Stimulated activated memory B cell treated with anti-CD40 and anti-IgM and Interleukin-4, amounts not matched to agents 10 μg/mL and 1 μg/mL and 100 μg/mL, for 72 hours (primary cell): ENCODE data around the gene CLDN6.

Experiments
- ATAC-seq: fragments of 150-1000 bp; cut with Tn5 transposase; 2 replicates; pipeline ENCODE4 v1.10.0; 2021
- H3K27ac Mint-ChIP-seq: one replicate; pipeline ENCODE4 v1.8.0; 2022; ENCODE audit warnings: mild to moderate bottlenecking, mixed read lengths
- H3K27me3 Mint-ChIP-seq: one replicate; pipeline ENCODE4 v1.8.0; 2022; ENCODE audit warnings: mixed read lengths
- H3K36me3 Mint-ChIP-seq: one replicate; pipeline ENCODE4 v1.8.0; 2022; ENCODE audit warnings: mixed read lengths
- H3K4me1 Mint-ChIP-seq: one replicate; pipeline ENCODE4 v1.8.0; 2022; ENCODE audit warnings: mixed read lengths
- H3K4me3 Mint-ChIP-seq: one replicate; pipeline ENCODE4 v1.8.0; 2022; ENCODE audit warnings: mild to moderate bottlenecking, moderate library complexity, mixed read lengths
- H3K9me3 Mint-ChIP-seq: one replicate; pipeline ENCODE4 v1.8.0; 2022; ENCODE audit warnings: mixed read lengths

CLDN6 gene

GRCh38 chr16:3038896-3039295 lies 20.9 kb upstream of the CLDN6 start:
- Mint-ChIP-seq H3K27ac (no peak overlapping the region), H3K27me3 (peaks cover 82% of the 10 kb centered on the region), H3K4me3 (no peak overlapping the region), H3K4me1 (peaks cover 12% of the 10 kb centered on the region), H3K9me3 (no peaks in the 10 kb centered on the region), H3K36me3 (no peaks in the 10 kb centered on the region)
- ATAC-seq, result no peak

DNA sequence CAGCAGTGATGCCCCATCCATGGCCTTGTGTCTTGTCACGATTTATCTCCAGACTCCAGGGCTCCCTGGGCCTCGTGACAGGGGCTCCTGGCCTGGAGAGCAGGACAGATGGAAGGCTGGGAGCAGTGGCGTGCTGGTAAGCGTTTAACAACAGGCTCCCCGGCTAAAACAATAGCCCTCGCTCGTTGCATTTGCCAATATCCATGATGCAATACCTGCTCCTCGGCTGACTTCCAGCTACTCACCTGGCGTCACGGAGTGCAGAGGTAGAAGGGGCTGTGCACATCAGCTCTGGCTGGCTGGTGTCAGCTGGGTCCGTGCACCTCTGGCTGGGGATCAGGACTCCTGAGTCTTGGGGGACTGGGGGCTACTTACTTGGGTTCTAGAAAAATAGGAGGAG lies 20.3 kb upstream of the CLDN6 start:
- Mint-ChIP-seq H3K4me1 (peaks cover 12% of the 10 kb centered on the region), H3K27me3 (peaks cover 82% of the 10 kb centered on the region), H3K4me3 (no peak overlapping the region), H3K36me3 (no peaks in the 10 kb centered on the region), H3K9me3 (no peaks in the 10 kb centered on the region), H3K27ac (no peak overlapping the region)
- ATAC-seq, result no peak

DNA sequence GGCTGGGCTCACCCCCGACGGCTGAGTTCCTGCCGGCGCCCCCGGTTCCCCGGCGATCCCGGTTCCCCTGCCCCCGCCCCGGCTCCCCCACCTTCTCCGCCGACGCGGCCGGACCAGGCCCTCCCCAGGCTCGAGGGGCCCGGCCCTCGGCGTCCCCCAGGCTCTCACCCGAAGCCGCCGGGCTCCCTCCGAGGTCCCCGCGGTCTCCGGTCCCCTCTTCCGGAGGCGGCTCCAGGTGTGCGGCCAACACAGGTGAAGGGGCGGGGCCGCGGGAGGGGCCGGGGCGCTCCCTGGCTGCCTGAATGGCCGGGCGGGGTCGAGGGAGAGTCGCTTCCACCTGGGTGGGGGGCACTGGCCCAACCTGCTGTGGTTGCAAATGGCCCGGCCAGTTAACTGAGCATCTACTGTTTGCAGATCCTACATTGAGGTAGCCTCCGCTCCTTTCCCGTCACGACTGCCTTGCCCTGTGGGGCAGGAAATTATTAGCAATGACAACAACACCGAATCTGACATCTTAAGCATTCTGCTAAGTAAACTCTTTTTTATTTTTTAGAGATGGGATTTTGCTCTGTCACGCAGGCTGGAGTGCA lies 18.8 kb upstream of the CLDN6 start, which contains the start of gene BICDL2:
BICDL2 (minus strand) TSS at position 219 of the 590 bp plus-strand sequence. CDS start 1,448 bp downstream, outside the sequence.
- peaks cover 12% of the 10 kb centered on the region for H3K4me1 Mint-ChIP-seq
- ATAC-seq, result peak; percentile 10
- H3K27me3 Mint-ChIP-seq, result peaks cover 89% of the 10 kb centered on the region
- H3K4me3 Mint-ChIP-seq, result peak within 1 kb of the TSS; percentile 28
- H3K27ac Mint-ChIP-seq, result peak within 1 kb of the TSS; percentile 25
- H3K9me3 Mint-ChIP-seq, result no peaks in the 10 kb centered on the region
- no peaks in the 10 kb centered on the region for H3K36me3 Mint-ChIP-seq

DNA sequence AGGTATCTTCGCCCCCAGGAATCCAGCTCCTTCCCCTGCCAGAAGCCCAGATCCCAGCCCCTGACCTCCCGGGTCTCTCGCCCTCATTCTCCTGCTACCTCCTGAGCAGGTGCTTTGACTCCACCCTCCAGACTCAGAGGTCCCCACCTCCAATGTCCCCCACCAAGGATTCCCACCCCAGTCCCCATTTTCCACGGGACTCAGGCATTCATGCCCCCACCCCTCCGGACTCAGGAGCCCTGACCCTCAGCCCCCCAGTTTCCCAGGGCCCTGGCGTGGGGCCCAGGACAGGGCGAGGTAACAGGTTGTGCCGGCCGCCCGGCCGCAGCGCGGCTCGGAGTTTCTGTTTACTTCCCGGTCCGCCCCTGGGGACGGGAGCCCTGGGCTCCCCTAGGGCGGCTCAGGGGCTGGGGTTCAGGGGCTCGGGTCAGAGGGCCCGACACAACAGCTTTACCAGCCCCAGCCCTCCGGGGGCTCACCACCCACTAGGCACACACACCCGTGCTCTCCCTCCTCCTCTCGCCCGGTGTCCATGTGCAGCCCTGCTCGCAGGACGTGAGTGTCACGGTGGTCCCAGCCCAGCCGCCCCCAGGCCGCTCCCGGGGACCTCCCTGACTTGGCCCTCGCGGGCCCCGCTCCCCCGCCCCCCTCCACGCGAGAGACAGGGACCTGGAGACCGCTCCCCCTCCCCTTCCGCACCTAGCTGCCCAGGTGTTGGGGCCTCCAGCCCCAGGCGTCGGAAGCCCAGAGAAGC lies 18.2 kb upstream of the CLDN6 start:
- H3K4me1 Mint-ChIP-seq, result peaks cover 12% of the 10 kb centered on the region
- H3K27ac Mint-ChIP-seq, result peak overlapping the region; percentile 25
- peak; percentile 37 for ATAC-seq
- H3K36me3 Mint-ChIP-seq, result no peaks in the 10 kb centered on the region
- H3K27me3 Mint-ChIP-seq, result peaks cover 94% of the 10 kb centered on the region
- H3K4me3 Mint-ChIP-seq, result peak overlapping the region; percentile 28
- H3K9me3 Mint-ChIP-seq, result no peaks in the 10 kb centered on the region

DNA sequence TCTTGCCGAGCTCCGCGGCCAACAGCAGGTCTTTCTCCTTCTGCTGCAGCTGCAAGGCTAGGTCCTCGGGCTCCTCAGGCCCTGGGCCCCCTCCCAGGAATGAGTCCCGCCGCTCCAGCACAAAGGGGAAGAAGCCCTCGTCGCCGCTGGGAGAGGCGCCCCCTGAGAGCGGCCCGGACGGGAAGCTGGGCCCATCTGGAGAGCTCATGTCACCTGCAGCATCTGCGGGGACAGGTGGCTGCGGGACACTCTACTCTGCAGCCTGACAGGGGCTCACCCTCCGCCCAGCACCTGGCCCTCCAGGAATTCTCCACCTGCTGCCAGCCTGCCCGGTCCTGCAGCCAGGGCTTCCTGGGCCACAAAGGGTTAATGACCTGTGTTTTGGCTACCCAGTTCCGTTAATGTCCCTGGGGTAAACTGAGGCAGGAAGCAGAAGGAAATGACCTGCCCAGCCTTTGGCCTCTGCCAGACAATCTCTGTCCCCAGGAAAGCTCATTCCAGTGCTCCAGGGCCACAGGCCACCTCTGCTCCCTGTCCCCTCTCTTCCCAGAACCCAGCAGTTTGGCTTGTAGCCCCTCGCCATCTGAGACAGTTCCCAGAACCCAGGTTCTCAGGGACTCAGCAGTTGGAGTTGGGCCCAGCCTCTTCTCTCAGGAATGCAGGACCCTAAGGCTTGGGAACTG lies 17.4 kb upstream of the CLDN6 start:
- Mint-ChIP-seq H3K27me3 (peaks cover 94% of the 10 kb centered on the region), H3K27ac (peak overlapping the region; percentile 25), H3K4me1 (peaks cover 12% of the 10 kb centered on the region), H3K9me3 (no peaks in the 10 kb centered on the region), H3K4me3 (peak overlapping the region; percentile 28), H3K36me3 (no peaks in the 10 kb centered on the region)
- ATAC-seq, result no peak

- Mint-ChIP-seq H3K9me3 (no peaks in the 10 kb centered on the region), H3K4me3 (no peak overlapping the region), H3K27me3 (peaks cover 93% of the 10 kb centered on the region), H3K27ac (no peak overlapping the region), H3K4me1 (peaks cover 37% of the 10 kb centered on the region), H3K36me3 (no peaks in the 10 kb centered on the region)
- ATAC-seq, result no peak
Measured at GRCh38 chr16:3032624-3033023, 14.6 kb upstream of the CLDN6 start.

DNA sequence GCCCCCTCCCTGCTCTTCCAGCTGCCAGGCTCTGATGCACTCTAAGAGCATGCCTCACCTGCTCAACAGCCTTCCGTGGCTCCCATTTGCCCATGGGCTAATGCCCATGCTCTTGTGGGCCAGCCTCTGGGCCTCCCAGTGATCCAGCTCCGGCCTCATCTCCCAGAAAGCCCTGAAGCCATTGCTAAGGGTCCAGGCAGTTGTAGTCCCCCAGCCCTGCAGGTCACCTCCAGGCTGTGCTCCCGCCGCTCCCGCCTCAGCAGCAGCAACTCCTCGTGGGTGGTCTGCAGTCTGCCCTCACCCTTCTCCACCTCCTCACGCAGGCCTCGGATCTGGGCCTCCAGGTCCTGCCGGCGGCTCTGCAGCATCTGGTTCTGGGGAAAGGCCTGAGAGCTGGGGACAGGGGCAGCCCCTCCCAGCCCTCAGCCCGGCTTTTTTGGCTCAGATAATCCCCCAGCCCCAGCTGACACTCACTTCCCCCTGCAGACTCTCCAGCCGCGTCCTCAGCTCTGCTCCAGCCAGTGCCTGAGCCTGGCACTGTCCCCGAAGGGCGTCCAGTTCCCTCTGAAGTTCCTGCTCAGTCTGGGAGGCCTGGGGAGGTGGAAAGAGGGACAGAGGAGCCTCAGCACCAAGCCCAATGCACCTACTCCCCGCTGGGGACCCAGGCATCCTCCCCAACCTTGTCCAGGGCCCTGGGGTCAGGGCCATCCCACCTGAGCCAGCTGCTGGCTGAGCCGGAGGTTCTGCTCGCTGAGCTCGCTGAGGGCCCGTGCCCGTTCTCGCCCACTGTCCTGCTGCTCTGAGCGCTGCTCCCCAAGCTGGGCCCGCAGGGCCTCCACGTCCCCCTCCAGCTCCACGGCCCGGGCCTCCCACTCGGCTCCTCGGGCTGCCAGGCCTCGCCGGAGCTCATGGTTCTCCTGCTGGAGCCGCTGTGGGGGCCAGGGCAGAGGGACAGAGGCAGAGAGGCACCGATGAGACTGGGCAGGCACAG lies 12.5 kb upstream of the CLDN6 start:
- Mint-ChIP-seq H3K36me3 (peaks cover 17% of the 10 kb centered on the region), H3K4me3 (no peak overlapping the region), H3K27me3 (peaks cover 77% of the 10 kb centered on the region), H3K9me3 (no peaks in the 10 kb centered on the region), H3K27ac (no peak overlapping the region), H3K4me1 (peaks cover 38% of the 10 kb centered on the region)
- no peak for ATAC-seq

- H3K27me3 Mint-ChIP-seq, result peaks cover 68% of the 10 kb centered on the region
- peaks cover 17% of the 10 kb centered on the region for H3K36me3 Mint-ChIP-seq
- peaks cover 42% of the 10 kb centered on the region for H3K4me1 Mint-ChIP-seq
- H3K9me3 Mint-ChIP-seq, result no peaks in the 10 kb centered on the region
- no peak overlapping the region for H3K4me3 Mint-ChIP-seq
- no peak overlapping the region for H3K27ac Mint-ChIP-seq
- ATAC-seq, result no peak
Measured at GRCh38 chr16:3029491-3030221, 11.7 kb upstream of the CLDN6 start.

DNA sequence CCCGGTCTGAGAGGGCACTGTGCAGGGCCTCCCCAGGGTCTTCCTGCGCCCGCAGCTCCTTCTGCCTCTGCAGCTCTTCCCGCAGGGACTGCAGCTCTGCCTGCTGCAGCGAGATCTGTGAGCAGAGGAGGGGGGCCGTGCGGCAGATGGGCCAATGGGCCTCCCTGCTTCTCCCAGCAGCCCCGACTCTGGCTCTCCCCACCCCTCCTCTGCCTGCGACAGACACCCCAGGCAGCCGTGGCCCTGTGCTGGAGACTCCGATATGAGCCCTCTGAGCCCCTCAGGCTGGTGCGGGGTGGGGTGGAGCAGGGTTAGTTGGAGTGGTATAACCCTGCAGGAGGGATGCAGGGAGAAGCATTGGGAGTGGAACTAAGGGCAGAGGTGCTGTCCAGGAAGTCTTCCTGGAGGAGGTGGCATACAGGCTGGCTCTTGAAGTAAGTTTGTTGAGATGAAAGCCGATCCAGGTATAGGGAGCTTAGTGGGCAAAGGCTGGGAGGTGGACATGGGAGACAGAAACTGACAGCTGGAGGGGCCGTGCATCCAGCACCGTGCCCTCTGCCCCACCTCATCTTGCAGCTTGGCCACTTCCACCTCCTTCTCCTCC lies 10.8 kb upstream of the CLDN6 start:
- Mint-ChIP-seq H3K9me3 (no peaks in the 10 kb centered on the region), H3K4me1 (peaks cover 48% of the 10 kb centered on the region), H3K27ac (no peak overlapping the region), H3K4me3 (peak overlapping the region; percentile 13), H3K27me3 (peaks cover 60% of the 10 kb centered on the region), H3K36me3 (peaks cover 17% of the 10 kb centered on the region)
- ATAC-seq, result no peak

DNA sequence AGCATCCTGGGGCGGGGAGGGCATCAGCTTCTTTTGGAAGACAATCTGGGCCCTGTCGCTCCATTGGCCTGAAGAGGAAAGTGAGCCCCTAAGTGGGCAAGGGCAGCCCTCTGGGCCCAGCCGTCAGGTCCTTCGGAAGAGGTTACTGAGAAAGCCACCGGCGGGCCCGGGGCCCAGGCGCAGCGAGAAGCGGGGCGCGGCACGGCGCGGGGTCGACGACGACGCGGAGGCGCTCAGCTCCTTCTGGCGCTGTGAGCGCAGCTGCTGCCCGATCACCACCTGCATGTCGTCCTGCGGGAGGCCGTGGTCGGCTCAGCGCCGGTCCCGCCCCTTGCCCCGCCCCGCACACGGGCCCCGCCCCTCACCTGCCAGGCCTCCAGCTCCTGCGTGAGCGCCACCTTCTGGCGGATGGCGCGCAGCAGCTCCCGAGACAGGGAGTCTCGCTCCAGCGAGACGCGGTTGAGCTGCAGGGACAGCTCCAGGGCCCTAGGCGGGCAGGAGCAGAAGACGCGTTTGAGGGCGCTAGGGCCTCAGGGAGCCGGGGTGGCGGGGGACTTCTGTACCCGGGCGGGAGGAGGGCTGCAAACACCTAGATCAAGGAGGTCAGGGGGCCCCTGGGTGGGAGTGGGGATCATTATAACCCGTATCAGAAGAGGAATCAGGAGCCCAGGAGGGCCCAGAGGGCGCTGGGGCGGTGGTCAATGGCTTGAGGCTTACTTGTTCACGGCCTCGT lies 10.2 kb upstream of the CLDN6 start:
- no peak overlapping the region for H3K27ac Mint-ChIP-seq
- H3K4me1 Mint-ChIP-seq, result peaks cover 53% of the 10 kb centered on the region
- peak; percentile 62 for ATAC-seq
- peaks cover 17% of the 10 kb centered on the region for H3K36me3 Mint-ChIP-seq
- peaks cover 53% of the 10 kb centered on the region for H3K27me3 Mint-ChIP-seq
- H3K4me3 Mint-ChIP-seq, result peak overlapping the region; percentile 9
- H3K9me3 Mint-ChIP-seq, result no peaks in the 10 kb centered on the region

DNA sequence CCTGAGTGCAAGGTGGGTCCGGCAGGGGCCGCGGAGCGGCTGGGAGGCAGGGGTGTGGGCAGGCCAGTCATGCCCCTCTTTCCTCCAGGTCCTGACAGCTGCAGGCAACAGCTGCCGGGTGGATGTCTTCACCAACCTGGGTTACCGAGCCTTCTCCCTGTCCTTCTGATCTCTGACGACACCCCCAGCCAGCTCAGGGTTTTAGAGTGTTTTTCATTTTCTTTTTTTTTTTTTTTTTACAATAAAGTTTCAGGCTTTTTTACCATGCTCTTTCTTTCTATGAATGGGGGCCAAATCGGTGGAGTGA lies 9.5 kb upstream of the CLDN6 start:
- H3K9me3 Mint-ChIP-seq, result no peaks in the 10 kb centered on the region
- peaks cover 60% of the 10 kb centered on the region for H3K4me1 Mint-ChIP-seq
- no peak for ATAC-seq
- H3K27ac Mint-ChIP-seq, result no peak overlapping the region
- peaks cover 17% of the 10 kb centered on the region for H3K36me3 Mint-ChIP-seq
- H3K27me3 Mint-ChIP-seq, result peaks cover 46% of the 10 kb centered on the region
- no peak overlapping the region for H3K4me3 Mint-ChIP-seq

- Mint-ChIP-seq H3K9me3 (no peaks in the 10 kb centered on the region), H3K27me3 (peaks cover 40% of the 10 kb centered on the region), H3K36me3 (peaks cover 17% of the 10 kb centered on the region), H3K4me1 (peaks cover 66% of the 10 kb centered on the region), H3K4me3 (no peak overlapping the region), H3K27ac (no peak overlapping the region)
- no peak for ATAC-seq
Measured at GRCh38 chr16:3026609-3027488, 8.9 kb upstream of the CLDN6 start.

GRCh38 chr16:3026003-3026378 lies 8.0 kb upstream of the CLDN6 start:
- no peak overlapping the region for H3K27ac Mint-ChIP-seq
- no peak overlapping the region for H3K4me3 Mint-ChIP-seq
- no peak for ATAC-seq
- H3K4me1 Mint-ChIP-seq, result peaks cover 75% of the 10 kb centered on the region
- H3K27me3 Mint-ChIP-seq, result peaks cover 32% of the 10 kb centered on the region
- H3K9me3 Mint-ChIP-seq, result no peaks in the 10 kb centered on the region
- H3K36me3 Mint-ChIP-seq, result peaks cover 17% of the 10 kb centered on the region
